GM19240 (cell line): ENCODE measurements around the gene PHRF1.

ENCODE experiments used
- DNase-seq: peaks from one replicate; pipeline ENCODE4 v3.0.0; 2011; ENCODE audit warnings: low spot score; ENCODE audit not compliant: insufficient read length

PHRF1 gene

DNA sequence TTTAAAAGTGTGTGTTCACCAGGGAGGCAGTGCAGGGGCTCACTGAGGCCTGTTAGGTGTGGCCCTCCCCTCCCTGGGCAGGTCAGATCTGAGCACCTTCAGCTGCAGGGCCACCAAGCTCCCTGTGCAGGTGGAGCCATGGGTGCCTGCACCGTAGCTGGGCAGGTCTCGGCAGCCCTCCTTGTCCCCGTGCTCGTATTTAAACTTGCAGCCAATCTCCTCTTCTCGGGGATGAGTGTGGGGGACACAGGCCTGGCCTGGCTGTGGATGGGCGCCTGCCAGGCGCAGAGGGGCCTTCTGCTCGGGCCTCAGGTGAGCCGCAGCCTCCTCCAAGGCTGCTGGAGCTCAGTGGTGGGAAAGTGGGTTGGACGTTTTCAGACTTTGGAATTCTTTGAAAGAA lies 19.1 kb downstream of the PHRF1 start:
- no peak for DNase-seq

DNA sequence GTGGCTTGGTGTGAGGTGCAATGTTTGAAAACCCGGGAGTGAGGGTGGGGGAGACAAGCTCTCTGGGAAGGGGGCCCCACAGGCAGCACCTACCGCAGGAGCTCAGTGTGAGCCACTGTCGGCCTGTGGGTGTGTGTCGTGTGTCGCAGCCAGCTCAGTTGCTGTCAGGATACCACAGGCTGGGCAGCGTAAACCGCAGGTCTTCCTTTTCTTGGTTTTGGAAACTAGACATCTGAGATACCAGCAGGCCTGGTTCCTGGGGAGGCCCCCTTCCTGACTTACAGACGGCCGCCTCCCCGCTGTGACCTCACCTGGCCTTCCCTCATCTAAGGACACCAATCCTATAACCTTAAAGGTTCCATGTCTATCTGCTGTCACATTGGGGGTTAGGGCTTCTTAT lies 20.1 kb downstream of the PHRF1 start:
- no peak for DNase-seq

DNA sequence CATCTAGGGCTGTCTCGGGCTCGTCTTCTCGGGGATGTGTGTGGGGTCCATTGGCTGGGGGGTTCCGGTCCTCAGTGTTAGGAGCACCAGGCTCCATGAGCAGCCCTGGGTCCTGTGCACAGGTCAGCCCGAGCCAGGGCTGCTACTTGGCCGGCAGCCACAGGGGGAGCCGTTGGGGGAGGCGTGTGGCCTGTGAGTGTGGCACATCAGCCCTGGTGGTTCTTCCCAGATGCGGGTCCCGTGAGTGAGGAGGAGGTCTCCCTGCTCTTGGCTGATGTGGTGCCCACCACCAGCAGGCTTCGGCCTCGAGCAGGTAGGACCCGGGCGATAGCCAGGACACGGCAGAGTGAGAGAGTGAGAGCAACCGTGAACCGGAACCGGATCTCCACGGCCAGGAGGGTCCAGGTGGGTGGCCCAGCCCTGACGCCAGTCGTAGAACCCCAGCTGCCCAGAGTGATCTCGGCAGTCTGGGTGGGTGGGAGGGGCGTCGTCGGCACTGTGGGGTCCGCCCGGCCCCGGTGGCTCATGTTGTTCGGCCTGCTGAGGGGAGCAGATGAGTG lies 21.0 kb downstream of the PHRF1 start:
- DNase-seq = no peak

GRCh38 chr11:598005-598680 lies 21.9 kb downstream of the PHRF1 start:
- DNase-seq = no peak

GRCh38 chr11:601573-602245 lies 25.4 kb downstream of the PHRF1 start:
- no peak for DNase-seq

- no peak for DNase-seq
These were observed 26.9 kb downstream of the PHRF1 start for GRCh38 chr11:603154-603553.

DNA sequence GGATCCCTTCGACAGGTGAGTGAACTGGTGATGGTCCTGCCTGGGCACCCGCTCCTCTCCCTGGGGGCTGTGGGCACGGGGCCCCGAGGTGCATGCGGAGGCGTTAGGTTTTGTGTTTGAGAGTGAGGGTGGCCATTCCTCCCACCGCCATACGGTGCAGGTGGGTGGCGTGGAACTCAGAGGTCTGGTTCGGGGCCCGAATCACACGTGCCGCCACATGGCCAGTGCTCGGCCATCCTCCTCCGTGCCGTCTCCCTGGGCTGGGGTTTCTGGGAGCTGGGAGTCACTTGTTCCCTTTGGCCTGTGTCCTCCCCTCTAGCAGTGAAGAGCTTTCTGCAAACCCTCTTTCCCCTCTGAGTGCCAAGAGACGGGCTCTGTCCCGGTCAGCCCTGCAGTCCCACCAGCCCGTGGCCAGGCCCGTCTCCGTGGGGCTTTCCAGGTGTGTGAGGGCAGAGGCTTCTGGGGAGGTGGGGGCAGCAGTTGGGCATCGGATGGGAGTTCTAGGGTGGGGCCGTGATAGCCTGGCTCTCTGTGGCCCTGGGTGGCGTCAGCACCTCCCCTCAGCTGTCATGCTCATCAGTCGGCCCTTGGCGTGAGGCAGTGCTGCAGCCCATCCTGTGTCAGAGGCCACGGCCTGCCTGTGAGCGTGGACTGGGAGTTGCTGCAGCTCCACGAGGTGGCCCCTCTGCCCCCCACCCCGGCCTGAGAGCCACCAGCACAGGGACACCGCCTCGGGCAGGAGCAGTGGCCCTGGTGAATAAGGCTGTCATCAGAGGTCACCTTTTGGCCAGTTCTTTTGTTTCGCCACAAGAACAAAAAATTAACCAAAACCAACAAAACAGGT lies 29.2 kb downstream of the PHRF1 start:
- DNase-seq = no peak

- no peak for DNase-seq
These were observed 30.0 kb downstream of the PHRF1 start for GRCh38 chr11:606245-606644.

DNA sequence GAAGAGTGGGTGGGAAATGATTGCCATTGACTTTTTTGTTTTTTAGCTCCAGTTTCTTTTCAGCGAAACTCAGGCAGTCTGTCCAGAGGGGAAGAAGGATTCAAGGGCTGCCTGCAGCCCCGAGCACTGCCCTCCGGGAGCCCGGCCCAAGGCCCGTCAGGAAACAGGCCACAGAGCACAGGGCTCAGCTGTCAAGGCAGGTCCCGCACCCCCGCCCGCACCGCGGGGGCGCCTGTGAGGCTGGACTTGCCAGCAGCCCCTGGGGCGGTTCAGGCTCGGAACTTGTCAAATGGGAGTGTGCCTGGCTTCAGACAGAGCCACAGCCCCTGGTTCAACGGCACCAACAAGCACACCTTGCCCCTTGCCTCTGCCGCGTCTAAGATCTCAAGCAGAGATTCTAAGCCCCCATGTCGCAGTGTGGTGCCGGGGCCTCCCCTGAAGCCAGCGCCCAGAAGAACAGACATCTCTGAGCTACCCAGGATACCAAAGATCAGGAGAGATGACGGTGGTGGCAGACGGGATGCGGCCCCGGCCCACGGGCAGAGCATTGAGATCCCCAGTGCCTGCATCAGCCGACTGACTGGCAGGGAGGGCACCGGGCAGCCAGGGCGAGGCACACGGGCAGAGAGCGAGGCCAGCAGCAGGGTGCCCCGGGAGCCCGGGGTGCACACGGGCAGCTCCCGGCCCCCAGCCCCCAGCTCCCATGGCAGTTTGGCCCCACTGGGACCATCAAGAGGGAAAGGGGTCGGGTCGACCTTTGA lies 30.9 kb downstream of the PHRF1 start:
- no peak for DNase-seq

DNA sequence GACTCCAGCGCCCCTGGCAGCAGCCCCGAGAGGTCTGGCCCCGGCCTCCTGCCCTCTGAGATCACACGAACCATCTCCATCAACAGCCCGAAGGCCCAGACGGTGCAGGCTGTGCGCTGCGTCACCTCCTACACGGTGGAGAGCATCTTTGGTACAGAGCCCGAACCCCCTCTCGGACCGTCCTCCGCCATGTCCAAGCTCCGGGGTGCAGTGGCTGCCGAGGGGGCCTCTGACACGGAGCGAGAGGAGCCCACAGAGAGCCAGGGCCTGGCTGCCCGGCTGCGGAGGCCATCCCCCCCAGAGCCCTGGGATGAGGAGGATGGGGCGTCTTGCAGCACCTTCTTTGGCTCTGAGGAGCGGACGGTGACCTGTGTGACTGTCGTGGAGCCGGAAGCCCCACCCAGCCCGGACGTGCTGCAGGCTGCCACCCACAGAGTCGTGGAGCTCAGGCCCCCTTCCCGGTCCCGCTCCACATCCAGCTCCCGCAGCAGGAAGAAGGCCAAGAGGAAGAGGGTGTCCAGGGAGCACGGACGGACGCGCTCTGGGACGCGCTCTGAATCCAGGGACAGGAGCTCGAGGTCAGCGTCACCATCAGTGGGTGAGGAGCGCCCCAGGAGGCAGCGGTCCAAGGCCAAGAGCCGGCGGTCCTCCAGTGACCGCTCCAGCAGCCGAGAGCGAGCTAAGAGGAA lies 31.8 kb downstream of the PHRF1 start:
- no peak for DNase-seq

GRCh38 chr11:608791-609251 lies 32.6 kb downstream of the PHRF1 start:
- DNase-seq = no peak

DNA sequence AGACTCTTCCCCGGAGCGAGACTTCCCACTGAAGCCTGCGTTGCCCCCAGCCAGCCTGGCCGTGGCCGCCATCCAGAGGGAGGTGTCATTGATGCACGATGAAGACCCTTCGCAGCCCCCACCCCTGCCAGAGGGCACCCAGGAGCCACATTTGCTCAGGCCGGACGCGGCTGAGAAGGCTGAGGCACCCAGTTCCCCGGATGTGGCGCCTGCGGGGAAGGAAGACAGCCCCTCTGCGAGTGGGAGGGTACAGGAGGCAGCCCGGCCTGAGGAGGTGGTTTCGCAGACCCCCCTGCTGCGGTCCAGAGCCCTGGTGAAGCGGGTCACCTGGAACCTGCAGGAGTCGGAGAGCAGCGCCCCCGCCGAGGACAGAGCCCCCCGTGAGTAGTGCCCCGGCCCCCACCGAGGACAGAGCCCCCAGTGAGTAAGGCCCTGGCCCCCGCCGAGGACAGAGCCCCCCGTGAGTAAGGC lies 33.1 kb downstream of the PHRF1 start:
- DNase-seq = no peak

GRCh38 chr11:610146-610801 lies 34.0 kb downstream of the PHRF1 start:
- DNase-seq = no peak

- DNase-seq = no peak
These were observed 35.0 kb downstream of the PHRF1 start for GRCh38 chr11:611001-611996.

- DNase-seq = no peak
These were observed 36.1 kb downstream of the PHRF1 start for GRCh38 chr11:612201-612960.

- no peak for DNase-seq
These were observed 36.7 kb downstream of the PHRF1 start for GRCh38 chr11:612961-613300.

- DNase-seq = no peak
These were observed 37.2 kb downstream of the PHRF1 start for GRCh38 chr11:613369-613968.
